NAMALWA (cell line): Measurements from ENCODE around the gene CHTF8.
A peak's percentile ranks its signal among the peaks of the same experiment; 100 is the strongest.
"Not testable (repeated sequence)": the region's sequence is repeated elsewhere in the genome, so short reads cannot be mapped to it uniquely, and the experiment has no call there.

Experiments
- DNase-seq: peaks from one replicate; pipeline ENCODE4 v3.0.0-alpha.2; 2015; ENCODE audit warnings: low spot score

CHTF8 gene

DNA sequence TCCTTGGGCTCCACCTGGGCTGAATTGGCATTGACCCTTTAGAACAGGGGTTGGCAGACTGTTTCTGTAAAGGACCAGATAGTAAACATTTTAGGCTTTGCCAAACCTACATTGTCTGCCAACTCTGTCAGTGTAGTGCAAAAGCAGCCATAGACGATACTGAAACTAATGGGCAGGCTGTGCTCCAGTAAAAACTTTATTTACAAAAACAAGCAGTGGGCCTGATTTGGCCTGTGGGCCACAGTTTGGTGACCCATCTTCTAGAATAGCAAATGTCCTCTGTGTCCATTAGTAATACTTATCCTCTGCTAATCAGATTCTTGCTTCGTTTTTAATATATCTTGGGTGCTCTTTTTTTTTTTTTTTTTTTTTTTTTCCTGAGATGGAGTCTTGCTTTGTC is 6.2 kb upstream of the CHTF8 start:
- DNase-seq: no peak

DNA sequence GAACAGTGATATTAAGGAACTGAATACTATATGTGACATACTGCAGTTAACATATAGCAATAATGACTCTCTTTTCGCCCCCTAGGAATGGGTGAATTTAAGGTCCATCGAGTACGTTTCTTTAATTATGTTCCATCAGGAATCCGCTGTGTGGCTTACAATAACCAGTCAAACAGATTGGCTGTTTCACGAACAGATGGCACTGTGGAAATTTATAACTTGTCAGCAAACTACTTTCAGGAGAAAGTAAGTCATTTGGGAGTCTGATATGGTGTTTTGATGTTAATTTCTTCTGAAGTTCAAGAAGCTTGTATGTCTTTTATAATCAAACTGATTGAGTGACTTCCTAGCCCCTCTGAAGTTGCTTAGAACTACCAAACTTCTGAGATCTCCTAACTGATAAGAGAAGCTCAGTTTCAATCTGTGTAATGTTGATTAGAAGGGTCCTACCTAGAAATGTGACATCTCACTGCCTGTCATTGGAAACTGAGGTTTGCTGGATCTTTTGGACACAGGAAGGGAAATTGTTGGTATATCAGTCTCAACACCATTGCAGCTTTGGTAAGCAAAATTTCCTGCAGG is 1.1 kb upstream of the CHTF8 start:
- DNase-seq: no peak

DNA sequence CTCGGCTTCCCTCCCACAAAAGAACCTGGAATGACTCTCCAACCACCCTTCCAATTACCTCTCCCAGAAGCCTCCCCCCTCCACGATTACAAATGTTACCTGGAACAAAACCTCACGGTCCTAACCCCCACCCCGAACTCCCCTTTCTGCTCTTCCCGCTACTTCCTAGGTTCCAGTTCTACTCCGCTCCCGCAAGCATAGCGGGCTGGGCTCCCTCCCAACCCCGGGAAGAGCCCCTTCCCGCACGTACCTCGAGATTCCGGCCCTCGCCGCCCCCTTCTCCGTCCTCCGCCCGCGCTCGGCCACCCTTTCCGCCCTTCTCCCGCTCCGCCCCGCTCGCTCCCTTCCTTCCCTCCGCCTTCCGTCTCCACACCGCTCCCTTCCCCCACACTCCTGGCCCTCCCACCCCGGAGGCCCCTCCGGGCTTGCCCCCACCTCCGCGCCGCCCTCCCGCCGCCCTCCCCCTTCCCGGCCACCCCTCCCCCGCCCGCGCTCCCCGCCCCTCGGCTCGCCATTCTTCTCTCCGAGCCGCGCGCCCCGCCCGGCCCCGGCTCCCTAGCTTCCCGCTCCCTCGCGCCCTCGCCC is 457 bp downstream of the CHTF8 start:
- peak; percentile 63 for DNase-seq

DNA sequence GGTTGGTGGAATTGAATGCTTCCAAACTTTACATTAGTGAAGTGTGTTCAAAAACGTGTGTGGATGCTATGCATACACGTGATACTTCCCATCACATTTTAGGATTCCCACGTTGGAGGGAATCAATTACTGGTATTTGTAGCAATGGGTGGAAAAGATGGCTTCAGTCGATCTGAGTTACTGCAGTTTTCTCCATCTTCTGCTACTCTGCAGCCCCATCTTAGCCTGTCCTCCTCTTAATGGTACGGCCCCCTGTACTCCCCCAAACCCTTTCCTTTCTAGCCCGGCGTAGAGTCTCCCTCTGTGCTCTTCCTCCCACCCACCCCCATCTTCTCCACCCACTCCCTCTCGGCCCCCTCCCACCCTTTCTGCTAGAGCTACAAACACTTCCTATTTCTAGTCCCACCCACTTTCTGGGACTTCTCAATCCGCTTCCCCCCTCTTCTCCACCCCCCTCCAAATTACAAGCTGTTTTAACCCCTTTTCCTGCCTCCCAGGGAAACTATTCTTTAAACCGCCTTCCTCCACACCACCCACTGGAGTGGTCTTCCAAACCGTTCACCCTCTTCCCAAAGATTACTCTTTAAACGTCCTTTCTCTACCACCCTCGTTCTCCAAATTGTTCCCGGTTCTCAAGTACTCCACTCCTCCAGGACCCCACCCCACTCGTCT is 1.1 kb downstream of the CHTF8 start:
- DNase-seq: peak; percentile 50

DNA sequence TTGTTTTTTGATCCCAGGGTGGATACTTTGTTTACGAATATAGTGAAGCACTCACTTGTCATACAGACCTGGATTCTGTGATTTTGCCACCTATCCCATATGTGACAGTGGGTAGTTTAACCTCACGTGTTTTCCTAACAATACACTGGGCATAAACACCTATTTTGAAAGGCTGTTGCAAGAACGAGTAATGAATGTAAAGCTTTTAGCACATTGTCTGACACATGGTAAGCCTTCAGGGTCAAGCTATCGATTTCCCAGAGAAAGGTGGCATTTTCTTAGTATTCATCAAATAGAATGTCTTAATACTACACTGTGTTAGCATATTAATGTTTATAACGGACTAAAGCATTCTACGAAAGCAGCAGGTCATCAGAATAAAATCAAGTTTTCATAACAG is 1.9 kb downstream of the CHTF8 start:
- DNase-seq: no peak

DNA sequence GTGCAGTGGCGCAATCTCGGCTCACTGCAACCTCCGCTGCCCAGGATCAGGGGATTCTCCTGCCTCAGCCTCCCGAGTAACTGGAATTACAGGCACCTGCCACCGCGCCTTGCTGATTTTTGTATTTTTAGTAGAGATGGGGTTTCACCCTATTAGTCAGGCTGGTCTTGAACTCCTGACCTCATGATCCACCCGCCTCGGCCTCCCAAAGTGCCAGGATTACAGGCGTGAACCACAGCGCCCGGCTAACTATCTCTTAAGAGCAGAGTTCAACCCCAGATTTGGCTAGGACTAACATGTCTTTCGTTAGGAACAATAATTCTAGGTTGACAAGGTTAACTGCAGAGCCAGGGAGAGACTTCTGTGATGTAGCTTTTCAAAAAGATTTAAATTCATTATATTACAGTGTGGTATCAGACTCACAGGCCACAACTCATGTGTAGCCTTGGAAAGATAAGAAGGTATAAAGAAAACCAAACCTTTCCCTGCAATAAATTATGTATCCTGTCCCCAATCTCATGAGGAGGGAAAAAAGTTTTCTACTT is 4.3 kb downstream of the CHTF8 start:
- DNase-seq: no peak

DNA sequence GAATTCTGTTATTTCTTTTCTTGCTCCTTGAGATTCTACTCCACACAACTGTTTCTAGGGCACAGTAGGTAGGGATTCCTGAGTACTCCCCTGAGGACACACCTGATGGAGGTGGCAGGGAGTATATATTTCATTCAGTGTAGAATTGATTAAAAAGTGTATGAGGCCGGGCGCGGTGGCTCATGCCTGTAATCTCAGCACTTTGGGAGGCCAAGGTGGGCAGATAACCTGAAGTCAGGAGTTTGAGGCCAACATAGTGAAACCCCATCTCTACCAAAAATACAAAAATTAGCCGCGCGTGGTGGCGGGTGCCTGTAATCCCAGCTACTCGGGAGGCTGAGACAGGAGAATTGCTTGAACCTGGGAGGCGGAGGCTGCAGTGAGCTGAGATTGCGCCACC is 5.6 kb downstream of the CHTF8 start:
- DNase-seq: not testable (repeated sequence)

DNA sequence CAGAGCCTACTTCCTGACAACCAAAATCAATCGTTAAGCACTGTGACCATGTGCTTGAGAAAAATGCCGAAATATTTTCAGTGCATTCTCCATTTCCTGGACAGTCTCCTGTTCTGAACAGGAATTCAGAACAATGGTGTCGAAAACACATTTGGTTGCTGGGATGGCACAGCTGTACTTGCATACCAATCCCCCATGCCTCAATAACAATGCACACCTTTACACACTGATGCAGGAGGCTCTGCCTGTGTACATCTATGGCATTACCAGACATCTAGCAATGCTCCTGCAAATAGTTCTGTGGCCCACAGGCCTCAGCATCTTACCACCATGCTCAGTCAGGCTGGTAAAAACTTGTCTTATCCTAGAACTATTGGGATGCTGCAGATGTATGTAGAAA is 6.2 kb downstream of the CHTF8 start:
- DNase-seq: no peak

DNA sequence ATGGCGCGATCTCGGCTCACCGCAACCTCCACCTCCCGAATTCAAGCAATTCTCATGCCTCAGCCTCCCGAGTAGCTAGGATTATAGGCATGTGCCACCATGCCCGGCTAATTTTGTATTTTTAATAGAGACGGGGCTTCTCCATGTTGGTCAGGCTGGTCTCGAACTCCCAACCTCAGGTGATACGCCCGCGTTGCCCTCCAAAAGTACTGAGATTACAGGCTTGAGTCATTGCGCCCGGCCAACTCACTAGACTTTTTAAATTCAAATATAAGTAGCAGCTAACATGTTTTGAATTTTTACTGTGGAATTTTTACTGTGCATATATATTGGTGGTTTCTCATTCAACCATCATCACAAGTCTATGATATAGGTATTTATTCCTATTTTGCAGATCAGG is 7.4 kb downstream of the CHTF8 start:
- DNase-seq: not testable (repeated sequence)

DNA sequence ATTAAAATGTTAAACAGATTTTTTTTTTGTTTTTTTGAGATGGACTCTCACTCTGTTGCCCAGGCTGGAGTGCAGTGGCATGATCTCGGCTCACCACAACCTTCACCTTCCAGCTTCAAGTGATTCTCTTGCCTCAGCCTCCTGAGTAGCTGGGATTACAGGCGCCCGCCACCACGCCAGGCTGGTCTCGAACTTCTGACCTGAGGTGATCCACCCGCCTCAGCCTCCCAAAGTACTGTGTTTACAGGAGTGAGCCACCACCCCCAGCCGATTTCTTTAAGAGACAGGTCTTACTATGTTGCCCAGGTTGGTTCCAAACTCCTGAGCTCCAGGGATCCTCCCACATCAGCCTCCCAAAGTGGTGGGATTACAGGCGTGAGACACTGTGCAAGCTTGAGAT is 8.0 kb downstream of the CHTF8 start:
- not testable (repeated sequence) for DNase-seq

DNA sequence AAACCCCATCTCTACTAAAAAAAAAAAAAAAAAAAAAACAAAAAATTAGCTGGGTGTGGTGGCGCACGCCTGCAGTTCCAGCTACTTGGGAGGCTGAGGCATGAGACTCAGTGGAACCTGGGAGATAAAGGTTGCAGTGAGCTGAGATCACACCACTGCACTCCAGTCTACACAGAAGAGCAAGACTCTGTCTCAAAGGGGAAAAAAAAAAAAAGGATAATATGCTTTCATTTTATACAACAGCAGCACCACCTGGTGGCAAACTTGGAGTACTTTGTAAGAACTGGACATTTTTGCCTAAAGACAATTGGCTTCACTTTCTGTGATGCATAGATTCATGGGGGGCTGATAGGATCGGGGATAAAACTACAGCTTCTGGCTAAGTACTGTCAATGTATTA is 8.5 kb downstream of the CHTF8 start:
- DNase-seq: peak; percentile 91

DNA sequence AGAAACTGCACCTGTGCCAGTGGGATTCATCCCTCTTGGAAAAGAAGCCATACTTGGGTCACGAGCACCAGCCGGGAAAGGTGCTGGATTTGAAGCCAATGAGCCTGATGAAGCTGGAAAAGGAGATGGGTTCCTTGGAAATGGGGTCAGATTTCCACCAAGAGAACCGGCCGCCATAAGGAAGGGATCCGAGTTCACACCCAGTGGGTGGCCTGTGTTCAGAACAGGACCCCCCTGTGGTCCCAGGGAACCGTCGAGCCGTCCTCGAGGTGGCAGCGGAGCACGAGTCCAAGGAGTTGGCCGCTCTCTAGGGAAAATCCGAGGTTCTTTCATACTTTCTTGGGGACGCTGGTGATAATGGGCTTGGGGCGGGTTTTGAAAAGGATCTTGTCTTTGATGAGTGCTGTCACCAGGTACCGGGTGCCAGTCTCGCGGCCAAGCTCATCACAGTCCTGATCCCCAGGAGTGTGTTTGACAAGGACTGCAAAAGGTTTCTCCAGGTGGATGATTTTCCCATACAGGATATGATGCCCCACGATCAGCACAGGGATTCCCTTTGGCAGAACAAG is 12.2 kb downstream of the CHTF8 start:
- no peak for DNase-seq

DNA sequence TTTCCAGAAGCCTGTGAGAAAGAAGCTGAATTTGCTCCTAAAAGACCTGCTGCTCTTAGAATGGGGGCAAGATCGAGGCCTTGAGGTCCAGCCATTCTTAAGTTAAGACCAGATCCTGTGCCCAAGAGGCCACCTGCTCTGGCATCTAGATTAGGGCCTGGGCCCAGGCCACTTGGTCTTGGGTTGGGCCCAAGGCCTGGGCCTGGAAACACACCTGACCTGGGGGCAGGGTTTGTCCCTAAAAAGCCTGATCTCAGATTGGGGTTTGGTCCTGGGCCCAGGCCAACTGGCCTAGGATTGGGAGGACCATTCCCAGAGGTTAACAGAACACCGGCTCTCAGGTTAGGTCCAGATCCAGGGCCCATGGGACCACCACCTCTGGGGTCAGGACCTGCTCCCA is 12.9 kb downstream of the CHTF8 start:
- DNase-seq: no peak

DNA sequence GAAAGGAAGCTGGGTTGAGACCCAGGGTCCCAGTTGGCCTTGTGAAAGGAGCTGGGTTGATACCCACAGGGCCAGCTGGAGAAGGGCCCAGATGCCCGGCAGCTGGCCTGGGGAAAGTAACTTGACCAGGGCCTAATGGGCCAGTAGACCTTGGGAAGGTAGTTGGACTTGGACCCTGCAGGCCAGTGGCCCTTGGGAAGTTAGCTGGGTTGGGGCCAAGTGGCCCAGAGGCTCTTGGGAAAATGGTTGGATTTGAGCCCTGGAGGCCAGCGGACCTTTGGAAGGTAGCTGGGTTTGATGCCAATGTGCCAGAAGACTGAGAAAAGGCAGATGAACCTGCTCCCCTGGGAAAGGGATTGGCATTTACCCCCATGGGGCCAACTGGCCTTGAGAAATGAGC is 13.4 kb downstream of the CHTF8 start:
- no peak for DNase-seq

DNA sequence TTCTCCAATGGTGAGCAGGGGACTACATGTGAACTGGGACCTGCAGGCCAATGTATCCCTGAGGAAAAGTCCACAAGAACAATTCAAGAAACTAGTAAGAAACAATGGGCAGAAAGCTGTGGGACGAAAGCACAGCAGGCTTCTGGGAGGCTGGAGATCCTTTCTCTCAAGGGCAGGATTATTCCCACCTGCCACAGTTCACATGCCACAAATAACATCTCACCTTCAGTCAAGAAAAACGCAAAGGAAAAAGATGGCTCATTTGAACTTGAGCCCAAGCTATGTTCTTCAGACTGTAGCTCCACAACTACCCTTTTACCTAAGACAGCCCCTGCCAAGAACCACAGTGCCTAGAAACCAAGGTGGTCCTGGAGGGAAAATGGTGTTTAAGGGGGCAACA is 13.9 kb downstream of the CHTF8 start:
- DNase-seq: no peak

DNA sequence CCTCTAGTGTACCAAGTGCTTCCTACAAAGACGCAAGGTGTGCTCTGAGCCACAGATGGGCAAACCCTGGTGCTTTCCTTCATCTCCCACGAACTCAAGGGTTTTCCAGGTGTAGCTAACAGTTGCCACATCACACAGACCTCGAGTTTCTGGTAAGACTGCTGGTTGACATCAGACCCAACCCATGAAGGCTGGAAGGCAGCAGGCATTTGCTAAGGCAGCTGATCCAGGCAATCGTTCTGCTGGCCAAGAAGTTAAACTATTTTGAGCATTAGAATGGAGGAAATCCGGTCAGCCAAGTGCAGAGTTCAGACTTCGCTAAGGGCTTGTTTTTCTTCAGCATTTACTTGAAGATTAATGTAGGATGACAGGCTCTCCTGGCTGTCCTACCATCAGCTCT is 15.5 kb downstream of the CHTF8 start:
- no peak for DNase-seq

DNA sequence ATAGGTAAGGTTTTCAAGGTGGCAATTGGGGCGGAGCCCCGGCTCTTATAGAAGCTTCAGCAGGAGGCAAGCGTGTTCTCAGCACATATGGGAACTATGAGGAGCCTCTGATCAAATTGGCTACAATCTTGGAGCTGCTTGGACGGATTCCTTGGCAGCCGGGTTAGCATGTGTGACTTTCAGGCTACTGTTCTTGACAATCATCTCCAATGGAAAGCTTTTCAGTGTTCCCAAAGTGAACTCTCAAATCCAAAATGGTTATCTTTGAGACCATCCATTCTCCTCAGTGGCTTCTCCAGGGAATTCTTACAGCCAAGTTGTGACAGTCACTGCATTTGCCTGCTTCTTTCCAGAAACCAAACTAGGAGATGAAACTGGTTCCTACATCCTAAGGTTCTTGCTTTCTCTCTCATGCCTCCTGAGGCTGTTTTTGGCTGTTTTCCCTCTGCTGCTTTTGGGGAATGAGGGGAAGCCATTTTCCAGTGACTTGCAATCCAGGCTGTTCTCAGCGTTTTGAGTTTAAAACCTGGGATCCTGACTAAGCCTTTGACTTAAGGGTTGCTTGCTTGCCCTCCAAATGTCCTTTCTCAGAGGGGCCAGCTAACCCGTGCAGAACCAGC is 16.0 kb downstream of the CHTF8 start:
- DNase-seq: no peak

DNA sequence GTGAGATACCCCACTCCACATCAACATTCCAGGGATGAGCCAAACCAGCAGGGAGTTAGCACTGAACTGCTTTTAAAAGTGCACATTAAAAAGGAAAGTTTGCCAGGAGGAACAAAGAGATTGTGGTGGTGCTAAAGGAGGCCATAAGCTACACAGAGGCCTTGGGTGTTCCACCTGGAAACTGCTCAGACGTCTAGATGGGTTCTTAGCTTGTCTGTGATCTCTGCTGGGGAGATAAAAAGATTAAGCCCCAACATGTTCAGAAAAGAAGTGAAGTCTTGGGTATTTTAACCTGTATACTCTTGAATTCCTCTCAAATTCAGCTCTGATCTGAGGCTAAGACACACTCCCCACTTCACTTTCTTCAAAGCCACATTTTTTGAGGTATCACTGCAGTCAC is 16.6 kb downstream of the CHTF8 start:
- no peak for DNase-seq

DNA sequence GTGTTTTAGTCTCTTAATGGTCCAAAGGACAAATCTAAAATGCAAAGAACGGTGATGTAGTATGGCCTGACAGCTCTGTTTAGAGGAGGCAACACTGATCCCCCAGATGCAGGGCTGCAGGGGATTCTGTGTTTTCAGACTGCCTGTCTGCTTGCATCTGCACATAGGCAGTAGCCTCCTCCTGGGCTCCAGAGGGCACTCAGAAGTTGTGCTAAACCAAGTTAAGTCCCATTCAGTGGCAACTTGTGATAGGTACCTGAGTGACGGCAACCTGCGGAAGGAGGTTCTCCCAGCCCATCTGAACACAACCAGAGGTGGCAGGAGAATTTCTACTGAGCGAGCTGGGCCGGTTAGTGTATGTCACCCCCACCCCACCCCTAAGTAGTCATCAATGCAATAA is 17.0 kb downstream of the CHTF8 start:
- DNase-seq: no peak

DNA sequence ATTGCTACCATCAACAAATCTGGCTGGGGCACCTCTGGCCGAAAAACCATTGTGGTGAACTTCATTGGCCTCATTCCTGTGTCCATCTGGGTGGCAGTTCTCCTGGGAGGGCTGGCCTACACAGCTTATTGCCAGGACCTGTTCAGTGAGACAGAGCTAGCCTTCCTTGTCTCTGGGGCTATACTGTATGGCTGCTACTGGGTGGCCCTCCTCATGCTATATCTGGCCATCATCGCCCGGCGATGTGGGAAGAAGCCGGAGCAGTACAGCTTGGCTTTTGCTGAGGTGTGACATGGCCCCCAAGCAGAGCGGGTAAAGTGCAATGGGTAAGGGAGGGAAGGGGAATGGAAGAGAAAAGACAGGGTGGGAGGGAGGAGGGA is 17.4 kb downstream of the CHTF8 start:
- no peak for DNase-seq

DNA sequence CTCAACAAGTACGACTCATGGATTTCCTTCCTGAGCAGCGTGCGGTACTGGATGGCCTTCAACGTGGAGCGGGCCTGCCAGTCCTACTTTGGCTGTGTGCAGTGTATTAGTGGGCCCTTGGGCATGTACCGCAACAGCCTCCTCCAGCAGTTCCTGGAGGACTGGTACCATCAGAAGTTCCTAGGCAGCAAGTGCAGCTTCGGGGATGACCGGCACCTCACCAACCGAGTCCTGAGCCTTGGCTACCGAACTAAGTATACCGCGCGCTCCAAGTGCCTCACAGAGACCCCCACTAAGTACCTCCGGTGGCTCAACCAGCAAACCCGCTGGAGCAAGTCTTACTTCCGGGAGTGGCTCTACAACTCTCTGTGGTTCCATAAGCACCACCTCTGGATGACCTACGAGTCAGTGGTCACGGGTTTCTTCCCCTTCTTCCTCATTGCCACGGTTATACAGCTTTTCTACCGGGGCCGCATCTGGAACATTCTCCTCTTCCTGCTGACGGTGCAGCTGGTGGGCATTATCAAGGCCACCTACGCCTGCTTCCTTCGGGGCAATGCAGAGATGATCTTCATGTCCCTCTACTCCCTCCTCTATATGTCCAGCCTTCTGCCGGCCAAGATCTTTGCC is 17.9 kb downstream of the CHTF8 start:
- DNase-seq: no peak

DNA sequence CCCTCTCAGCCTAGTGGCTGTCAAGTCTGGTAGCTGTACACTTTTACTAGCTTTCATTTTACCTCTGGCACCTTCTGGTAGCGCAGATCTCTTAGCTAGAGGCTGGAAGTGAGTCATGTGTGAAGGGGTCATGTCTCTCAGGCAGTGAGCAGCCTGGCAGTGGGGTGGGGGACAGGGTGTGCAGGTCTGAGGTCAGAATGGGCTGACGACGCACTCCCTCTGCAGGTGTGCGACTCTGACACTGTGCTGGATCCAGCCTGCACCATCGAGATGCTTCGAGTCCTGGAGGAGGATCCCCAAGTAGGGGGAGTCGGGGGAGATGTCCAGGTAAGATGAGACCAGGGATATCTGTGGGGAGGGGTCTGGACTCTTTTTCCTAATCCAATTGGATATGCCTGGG is 19.2 kb downstream of the CHTF8 start:
- DNase-seq: no peak
